Activated CD4-positive, alpha-beta T cell treated with anti-CD3 and anti-CD28 coated beads, Interleukin-2, amount 50 U/mL, for 1 hour (primary cell): ENCODE data around the gene ME1.
"Not testable (repeated sequence)": the region's sequence is repeated elsewhere in the genome, so short reads cannot be mapped to it uniquely, and the experiment has no call there.

Experiments
- DNase-seq: peaks from one replicate; pipeline ENCODE4 v3.0.0-alpha.2; 2020

ME1 gene

DNA sequence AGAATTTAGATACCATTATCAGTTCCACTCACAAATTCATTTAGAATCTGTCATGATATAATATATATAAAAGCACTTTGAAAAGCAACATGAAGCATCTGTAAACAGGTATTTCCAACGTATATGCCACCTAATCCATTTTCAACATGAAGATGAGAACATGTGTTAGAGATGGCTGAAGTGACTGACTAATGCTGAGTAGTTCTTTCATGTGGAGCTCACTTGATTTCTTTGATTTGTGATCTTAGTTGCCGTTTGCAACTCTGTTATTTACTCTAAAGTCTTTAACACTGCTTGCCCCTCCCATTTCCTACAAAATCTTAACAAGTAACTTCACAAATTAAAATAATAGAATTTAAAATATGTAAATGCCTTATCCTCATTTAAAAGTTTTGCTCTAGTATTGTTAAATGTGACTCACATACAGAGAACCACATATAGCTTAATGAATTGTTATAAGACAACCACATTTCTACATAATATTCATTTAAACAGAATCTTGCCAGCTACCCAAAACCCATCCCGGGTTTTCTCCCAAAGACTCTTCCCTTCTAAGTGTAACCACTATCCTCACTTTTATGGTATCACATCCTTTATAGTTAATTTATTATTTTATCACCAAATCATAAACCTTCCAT is 78.3 kb downstream of the ME1 start:
- no peak for DNase-seq

DNA sequence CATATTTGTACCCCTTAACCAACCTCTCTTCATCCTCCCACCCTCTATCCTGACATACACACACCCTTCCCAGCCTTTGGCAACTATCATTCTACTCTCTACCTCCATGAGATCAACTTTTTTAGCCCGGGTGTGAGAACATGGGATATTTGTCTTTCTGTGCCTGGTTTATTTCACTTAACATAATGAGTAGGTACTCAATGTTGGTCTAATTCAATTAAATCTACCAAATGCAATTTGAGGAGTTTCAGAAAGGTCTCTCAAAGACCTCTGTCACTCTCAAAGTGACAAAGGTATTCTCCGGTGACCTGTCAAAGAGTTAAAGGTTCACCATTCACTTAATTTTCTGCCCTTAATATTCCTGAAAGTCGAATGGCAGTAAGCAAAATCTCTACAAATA is 87.7 kb downstream of the ME1 start:
- DNase-seq: no peak

DNA sequence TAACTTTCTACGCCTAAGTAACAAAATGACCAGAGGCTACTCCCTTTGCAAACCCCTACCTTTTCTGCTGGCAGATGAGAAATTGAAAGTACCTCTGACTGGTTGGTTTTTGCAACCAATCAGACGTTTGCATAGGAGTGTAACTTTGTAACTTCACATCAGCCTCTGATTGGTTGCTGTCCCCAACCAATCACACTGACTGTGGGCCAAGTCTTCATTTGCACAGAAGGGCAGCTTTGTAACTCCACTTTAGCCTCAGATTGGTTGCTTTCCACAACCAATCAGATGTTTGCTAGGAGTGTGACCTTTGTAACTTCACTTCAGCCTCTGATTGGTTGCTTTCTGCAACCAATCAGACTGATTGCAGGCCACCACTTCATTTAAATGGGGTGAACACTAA is 89.1 kb downstream of the ME1 start:
- no peak for DNase-seq

DNA sequence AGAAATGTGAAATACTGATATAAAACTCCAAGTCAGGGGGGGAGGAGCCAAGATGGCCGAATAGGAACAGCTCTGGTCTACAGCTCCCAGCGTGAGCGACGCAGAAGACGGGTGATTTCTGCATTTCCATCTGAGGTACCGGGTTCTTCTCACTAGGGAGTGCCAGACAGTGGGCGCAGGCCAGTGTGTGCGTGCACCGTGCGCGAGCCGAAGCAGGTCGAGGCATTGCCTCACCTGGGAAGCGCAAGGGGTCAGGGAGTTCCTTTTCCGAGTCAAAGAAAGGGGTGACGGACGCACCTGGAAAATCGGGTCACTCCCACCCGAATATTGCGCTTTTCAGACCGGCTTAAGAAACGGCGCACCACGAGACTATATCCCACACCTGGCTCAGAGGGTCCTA is 96.9 kb downstream of the ME1 start:
- not testable (repeated sequence) for DNase-seq

DNA sequence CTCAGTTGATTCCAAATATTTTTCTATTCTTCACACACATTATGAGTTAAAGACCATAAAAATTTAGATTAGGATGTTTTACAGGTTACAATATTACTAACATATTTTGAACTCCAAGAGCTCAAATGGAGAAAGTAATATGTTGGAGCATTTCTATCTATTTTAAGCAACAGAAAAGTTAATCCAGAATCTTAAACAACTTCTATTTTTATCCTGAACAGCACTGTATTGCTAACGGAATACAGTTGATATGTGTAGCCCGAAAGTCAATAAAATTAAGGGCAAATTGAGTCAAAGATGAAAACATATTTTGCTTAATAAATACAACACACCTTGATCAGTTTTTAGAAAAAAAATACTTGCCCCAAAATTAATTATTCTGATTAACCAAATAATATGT is 97.4 kb downstream of the ME1 start:
- DNase-seq: no peak

DNA sequence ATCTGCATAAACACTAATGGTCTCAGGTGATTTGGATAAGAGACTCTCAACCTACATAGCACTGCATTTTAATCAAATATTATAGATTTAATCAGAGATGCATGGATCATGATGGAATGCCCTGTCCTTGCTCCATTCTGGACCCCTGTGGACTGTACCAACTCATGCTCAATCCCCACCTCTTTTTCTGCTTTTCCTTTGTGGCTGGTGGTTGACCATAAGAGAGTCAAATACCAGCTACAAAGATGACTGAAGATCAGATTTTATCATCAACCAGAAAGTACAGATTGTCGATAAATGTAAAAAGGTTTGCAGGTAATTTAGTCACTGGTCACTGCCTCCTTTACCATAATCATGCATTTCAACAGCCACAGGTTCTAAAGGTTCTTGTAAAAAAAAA is 116.2 kb downstream of the ME1 start:
- no peak for DNase-seq

DNA sequence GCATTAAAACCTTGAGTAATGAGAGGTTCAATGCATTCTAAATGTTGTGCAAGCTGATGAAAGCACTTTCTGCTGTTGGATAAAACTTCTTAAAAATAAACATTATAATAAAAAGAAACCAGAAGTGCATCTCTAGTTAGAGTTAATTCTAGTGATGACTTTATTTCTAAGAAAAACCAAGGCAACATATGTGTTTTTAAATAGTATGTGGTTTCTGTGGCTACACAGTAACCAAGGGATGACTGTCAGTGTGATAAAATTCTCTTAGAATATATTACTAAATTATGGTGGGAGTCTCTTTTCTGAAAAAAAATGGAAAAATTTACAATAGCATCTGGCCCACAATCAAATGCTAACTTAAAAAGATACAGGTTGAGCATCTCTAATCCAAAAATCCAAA is 117.0 kb downstream of the ME1 start:
- no peak for DNase-seq

DNA sequence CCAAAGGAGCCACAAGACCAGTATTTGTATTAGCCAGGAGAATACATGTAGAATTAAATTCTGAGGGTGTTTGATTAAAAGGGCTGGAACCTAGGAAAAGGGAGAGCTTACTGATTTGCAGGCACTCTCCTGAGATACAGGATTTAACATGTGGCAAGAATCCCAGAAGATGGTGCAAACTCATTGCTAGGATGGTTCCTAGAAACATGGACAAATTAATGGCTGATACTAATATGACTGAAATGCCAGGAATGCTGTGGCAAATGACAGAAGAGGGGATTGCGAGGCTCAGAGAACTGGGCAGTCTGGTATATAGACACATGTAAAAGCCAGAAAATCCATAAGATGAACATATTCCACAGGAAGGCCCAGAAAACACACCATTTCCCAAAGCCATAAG is 119.6 kb downstream of the ME1 start:
- no peak for DNase-seq

DNA sequence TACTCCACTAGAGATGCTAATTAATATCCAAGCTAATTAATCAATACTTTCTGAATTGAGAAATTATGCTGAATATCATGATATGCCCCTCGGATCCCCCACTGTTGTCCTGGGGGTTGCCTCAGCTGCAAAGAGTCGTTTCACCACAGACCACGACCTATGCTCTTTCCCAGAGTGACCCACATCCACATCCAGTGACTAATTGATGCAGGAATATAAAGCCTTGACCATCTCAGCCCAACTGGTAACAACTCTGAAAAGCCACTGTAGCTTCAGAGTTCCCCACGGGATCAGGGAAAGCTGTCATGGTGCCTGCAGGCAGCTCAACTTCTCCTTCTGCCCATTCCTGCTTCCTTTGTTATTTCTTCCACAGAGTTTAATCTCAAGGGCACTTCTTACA is 120.8 kb downstream of the ME1 start:
- DNase-seq: no peak

DNA sequence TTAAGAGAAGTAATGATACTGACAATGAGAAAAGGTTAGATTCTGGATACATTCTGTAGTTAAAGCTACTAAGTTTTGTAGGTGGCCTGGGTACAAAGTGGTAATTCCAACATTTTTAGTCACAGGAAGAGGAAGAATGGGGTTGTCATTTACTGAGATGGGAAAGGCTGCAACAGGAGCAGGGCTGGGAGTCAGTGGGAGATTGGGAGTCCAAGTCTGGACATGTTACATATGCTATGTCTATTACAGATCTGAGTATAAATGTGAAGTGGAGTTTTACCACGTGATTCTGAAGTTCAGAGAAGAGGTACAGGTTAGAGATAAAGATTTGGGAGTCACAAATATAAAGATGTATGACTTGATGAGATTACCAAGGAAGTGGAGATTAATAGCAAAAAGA is 121.5 kb downstream of the ME1 start:
- DNase-seq: no peak

DNA sequence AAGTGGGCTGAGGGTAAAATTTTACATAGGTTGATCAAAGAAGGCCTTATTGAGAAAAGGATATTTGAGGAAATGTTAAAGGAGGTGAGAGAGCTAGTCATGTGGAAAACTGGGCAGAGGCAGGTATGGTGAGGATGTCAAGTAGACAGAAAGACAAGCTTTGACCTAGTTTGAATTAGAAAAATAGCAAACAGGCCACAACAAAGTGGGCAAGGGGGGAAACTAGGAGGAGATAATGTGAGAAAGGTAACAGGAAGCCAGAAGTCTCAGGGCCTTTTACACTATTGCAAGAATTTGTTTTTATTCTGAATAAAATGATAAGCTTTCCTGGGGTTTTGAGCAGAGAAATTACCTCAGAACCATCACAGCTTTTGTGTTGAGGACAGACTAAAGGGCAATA is 122.0 kb downstream of the ME1 start:
- DNase-seq: no peak

DNA sequence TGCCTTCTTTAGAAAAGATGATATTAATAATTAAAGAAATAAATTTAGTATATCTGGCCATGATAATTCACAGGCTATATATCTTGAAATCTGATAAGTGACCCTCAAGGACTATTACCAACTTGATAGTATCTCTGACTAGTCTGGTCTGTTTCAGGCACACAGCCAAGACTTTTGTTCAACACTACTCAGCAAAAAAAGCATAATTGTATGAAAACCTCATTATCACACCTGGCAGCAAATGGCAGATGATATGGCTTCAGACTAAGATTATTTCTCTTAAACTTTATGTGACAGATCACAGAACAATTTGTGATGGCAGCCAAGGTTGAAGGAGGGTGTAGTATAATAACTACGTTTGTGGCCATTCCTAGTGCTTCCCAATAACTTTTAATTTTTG is 123.0 kb downstream of the ME1 start:
- DNase-seq: no peak

DNA sequence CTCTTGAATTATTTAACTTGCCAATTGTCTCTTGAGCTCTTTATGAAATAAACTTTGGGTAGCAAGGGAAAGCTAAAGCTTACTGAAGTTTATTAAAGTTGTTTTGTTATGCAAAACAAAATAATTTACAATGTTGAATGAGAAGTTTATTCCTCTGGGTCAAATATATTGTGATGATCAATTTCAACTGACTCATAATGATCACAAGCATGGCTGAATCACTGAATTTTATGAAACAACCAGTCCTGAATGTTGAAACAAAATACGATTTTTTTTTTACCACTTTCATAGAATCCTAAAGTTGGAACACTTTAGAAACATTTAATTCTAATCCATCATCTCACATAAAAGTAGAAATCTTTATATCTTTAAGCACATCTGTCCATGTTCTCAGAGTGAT is 127.4 kb downstream of the ME1 start:
- DNase-seq: no peak

DNA sequence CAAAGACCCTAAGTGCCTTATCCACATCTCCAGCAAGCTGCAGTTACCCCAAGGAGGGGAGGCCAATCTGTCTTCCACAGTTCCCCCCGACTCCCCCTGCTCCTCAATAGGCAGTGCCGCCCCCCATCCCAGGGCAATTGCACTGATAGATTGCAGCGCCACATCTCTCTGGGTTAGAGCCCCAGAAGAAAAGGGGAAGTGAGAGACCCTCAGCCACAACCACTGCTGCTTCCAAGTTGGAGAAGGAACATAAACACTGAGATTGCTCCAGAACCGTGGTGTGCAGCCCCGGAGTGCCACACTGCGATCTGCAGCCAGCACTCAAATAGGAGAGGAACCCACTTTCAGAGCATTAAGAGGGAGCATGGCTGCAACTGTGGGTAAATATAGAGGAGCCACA is 136.2 kb downstream of the ME1 start:
- no peak for DNase-seq

DNA sequence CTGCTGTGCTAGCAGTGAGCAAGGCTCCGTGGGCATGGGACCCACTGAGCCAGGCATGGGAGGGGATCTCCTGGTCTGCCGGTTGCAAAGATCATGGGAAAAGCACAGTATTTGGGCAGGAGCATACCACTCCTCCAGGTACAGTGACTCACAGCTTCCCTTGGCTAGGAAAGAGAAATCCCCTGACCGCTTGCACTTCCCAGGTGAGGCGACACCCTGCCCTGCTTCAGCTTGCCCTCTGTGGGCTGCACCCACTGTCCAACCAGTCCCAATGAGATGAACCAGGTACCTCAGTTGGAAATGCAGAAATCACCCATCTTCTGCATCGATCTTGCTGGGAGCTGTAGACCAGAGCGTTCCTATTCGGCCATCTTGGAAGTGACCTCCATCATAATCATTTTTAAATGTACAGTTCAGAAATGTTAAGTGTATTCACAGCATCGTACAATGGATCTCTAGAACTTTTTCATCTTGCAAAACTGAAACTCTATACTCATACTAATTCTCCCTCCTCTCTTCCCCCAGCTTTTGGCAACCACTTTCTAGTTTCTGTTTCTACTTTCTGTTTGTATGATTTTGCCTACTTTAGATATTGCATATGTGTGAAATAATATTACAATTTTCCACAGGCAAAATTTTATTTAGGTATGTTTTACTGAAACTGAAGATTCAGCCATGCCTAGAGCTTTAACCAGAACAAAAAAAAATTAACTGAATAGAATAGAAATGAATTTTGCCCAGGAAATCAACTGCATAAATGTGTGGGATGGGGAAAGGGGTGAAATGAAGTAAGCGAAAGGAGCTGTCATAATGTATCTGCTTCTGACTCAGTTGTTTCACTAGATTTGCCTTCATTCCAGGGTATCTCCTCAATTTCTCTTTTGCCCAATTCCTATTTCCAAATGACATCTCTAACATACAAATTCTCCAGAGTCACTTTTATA is 137.7 kb downstream of the ME1 start:
- no peak for DNase-seq

DNA sequence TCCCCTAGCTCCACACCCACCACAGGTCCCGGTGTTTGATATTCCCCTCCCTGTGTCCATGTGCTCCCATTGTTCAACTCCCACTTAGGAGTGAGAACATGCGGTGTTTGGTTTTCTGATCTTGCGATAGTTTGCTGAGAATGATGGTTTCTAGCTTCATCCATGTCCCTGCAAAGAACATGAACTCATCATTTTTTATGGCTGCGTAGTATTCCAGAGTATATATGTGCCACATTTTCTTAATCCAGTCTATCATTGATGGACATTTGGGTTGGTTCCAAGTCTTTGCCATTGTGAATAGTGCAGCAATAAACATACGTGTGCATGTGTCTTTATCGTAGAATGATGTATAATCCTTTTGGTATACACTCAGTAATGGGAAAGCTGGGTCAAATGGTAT is 143.6 kb downstream of the ME1 start:
- not testable (repeated sequence) for DNase-seq

DNA sequence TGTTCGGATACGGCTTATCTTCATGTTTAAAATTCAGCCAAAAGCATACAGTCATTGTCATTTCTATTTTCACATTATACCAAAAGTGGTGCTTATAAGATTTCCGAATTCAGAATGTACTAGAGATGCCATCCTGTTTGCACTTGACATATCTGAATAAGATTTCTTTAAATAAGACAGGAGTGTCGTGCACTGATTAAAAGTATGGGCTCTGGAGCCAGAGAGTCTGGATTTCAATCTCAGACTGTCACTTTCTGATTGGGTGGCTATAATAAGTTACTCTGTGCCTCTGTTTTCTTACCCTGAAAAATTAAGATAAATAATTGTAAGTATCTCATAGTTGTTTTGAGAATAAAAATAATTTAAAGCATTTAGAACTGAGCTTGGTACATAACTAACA is 144.9 kb downstream of the ME1 start:
- no peak for DNase-seq

DNA sequence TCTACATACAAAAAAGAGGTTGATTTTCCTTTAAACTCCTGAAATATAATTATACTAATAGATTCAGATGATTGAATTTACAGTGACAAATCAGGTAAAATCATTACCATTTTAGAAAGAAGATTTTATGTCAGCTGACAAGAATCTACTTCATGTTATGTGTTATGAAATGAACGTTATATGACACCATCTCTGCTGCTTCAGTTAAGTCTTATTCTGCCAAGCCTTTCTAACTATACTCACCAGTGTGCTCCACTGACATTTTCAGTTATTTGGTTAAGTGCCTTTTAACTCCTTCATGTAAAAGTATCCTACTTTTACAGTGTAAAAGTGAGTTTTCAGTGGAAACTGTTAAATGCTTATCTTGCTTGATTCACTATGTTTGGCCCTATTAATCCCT is 157.3 kb downstream of the ME1 start:
- no peak for DNase-seq

DNA sequence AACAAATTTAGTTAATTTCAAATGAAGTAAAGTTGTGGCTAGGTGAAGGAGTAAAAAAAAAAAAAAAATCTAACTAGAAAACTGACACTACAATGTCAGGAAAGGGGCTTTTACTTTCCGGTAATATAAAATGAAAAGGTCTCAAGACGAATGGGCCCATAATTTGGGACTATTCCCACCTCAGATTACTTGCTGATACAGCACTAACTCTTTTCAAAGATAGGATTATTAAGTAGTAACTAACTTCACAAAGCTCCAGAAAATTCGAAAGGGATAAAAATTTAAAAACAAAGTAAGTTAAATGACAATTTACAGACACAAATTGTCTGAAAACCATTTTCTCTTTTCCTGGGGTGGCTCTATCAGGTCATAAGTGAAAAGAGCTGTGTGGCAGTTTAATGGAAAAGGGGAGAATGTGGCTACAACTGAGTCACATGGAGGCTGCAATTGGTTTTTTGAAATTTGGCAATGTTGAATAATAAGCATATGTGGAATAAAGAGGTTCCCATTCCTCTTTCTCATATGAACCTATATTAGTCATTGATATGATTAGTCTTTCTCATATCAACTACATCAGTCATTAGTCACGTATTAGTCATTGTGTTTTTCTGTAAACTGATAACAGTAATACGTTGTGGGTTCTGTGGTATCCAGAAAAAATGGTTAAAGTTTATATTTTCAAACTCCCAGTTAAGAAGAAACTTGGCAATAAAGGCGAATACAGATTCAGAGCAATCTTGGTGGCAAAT is 159.7 kb downstream of the ME1 start:
- DNase-seq: no peak

DNA sequence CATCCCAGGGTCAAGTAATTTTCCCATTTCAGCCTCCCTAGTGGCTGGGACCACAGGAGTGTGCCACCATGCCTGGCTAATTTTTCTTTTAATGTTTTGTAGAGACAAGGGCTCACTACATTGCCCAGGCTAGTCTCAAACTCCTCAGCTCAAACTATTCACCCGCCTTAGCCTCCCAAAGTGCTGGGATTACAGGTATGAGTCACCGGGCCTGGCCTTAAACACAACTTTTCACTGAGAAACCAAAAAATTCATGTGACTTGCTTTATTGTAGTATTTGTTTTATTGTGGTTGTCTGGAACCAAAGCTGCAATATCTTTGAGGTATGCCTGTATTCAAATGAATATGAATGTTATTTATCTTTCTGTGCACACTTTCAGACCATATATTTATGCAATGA is 165.5 kb downstream of the ME1 start:
- no peak for DNase-seq

DNA sequence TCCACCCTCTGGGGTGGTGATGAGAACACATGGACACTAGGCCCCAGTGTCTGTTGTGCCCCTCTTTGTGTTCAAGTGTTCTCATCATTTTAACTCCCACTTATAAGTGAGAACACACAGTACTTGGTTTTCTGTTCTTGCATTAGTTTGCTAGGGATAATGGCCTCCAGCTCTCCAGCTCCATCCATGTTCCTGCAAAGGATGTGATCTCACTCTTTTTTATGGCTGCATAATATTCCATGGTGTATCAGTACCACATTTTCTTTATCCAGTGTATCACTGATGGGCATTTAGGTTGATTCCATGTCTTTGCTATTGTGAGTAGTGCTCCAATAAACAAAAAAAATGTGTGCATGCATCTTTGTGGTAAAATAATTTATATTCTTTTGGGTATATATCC is 170.3 kb downstream of the ME1 start:
- no peak for DNase-seq

DNA sequence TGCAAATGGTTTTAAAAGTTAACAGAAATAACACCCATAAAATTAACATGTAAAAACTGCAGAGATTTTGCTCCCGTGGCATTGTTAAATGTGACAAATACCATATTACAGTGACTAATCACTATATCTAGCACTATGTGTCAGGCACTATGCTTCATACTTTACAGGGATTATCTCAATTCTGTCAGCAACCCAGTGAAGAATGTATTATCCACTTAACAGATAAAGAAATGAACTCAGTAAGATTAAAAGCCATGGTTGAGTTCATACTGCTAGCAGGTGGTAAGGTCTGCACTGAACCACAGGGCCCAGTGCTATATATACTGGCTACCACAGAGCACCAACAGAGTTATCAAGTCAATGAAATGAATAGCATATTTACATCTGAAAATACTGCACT is 172.3 kb downstream of the ME1 start:
- DNase-seq: no peak

DNA sequence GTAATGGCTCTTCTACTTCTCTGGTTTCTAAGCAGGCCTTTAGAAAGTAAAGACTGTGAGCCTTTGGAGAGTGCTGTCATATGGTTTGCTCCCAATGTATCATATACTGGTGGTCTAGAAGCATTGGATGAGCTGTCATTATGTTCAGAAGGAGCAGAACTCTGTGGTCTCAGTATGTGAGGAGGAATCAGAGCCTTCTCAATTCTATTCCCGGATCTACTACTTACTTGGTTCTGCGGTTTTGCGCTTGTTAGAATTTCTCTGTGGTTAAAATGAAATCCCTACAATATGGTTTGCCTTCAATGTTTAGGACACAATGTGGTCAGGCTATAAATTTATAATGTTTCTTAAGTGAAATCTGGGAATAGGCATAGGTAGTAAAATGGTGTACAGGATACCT is 173.1 kb downstream of the ME1 start:
- no peak for DNase-seq

DNA sequence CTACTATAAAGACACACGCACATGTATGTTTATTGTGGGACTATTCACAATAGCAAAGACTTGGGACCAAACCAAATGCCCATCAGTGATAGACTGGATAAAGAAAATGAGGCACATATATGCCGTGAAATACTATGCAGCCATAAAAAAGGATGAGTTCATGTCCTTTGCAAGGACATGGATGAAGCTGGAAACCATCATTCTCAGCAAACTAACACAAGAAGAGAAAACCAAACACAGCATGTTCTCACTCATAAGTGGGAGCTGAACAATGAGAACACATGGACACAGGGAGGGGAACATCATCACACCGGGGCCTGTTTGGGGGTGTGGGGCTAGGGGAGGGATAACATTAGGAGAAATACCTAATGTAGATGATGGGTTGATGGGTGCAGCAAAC is 174.1 kb downstream of the ME1 start:
- not testable (repeated sequence) for DNase-seq
